Left ventricle myocardium inferior (tissue), 1 donor: ENCODE measurements around the gene MINDY3. TPM values are rescaled to one million over a fixed set of nuclear protein-coding genes. Genes with fewer than 3 reads are reported as not detected.

Experiments
- DNase-seq: peaks from one replicate; pipeline ENCODE4 v3.0.0-alpha.2; 2020
- H3K27ac ChIP-seq: fragments of 200-600 bp; replicated peaks from 2 replicates; pipeline ENCODE4 v1.8.0; 2021
- H3K27me3 ChIP-seq: fragments of 200-600 bp; 2 replicates; pipeline ENCODE4 v1.8.0; 2021; ENCODE audit warnings: low read depth
- H3K36me3 ChIP-seq: fragments of 200-600 bp; 2 replicates; pipeline ENCODE4 v1.8.0; 2021
- H3K4me1 ChIP-seq: fragments of 200-600 bp; 2 replicates; pipeline ENCODE4 v1.8.0; 2021
- H3K4me3 ChIP-seq: fragments of 200-600 bp; 2 replicates; pipeline ENCODE4 v1.8.0; 2021; ENCODE audit warnings: mild to moderate bottlenecking, moderate library complexity
- H3K9me3 ChIP-seq: fragments of 200-600 bp; replicated peaks from 2 replicates; pipeline ENCODE4 v1.8.0; 2021
- CTCF ChIP-seq: fragments of 200-600 bp; IDR thresholded peaks from 2 replicates; pipeline ENCODE4 v1.8.0; 2021; ENCODE audit warnings: antibody characterized with exemption, mild to moderate bottlenecking, borderline replicate concordance
- intact Hi-C: fragments of 100-400 bp; cut with micrococcal nuclease; formaldehyde crosslinking; loops from one replicate; pipeline ENCODE4 v1.11.0; 2022
- total RNA-seq: library from RNA; stranded (reverse); fragmentation: NEBNext Ultra II Directional; extraction: Animal tissue kit (Norgen Biotek cat#: 25700); gene quantifications from one replicate; pipeline ENCODE4 v1.2.1, GENCODE V29; 2021
- donor health status: DM: no; HTN: yes; CAD: no; lungs with severe emphysema.

MINDY3 gene
- total RNA-seq, 1 donor from 2014 or later, result 22.5 TPM

- H3K9me3 ChIP-seq, result peaks cover 8% of the 10 kb centered on the region
- DNase-seq, result no peak
- H3K4me3 ChIP-seq, result no peak overlapping the region
- intact Hi-C loops, result no loop called here
- peaks cover 79% of the 10 kb centered on the region for H3K27me3 ChIP-seq
- no peak for TF ChIP-seq CTCF
- H3K27ac ChIP-seq, result no peak overlapping the region
- H3K4me1 ChIP-seq, result no peaks in the 10 kb centered on the region
- H3K36me3 ChIP-seq, result no peaks in the 10 kb centered on the region
Measured at GRCh38 chr10:15871823-15872222, 11.5 kb upstream of the MINDY3 start.

DNA sequence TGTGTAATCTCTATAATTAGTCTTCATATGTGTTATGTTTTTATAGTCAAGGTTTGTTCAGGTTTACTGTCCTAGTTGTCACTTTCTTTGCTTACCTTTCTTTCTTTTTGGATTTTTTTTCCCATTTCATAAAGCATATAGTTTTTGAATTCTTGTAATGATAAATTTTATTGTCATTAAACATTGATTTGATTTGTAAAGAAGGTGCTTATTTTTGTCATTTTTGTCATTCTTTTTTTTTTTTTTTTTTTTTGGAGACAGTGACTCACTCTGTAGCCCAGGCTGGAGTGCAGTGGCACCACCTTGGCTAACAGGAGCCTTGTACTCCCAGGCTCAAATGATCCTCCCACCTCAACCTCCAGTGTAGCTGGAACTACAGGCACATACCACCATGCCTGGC is 9.6 kb upstream of the MINDY3 start:
- peaks cover 89% of the 10 kb centered on the region for H3K27me3 ChIP-seq
- no peaks in the 10 kb centered on the region for H3K36me3 ChIP-seq
- no peak for DNase-seq
- intact Hi-C loops, result no loop called here
- H3K4me3 ChIP-seq, result no peak overlapping the region
- H3K27ac ChIP-seq, result no peak overlapping the region
- no peaks in the 10 kb centered on the region for H3K4me1 ChIP-seq
- peaks cover 8% of the 10 kb centered on the region for H3K9me3 ChIP-seq
- TF ChIP-seq CTCF, result no peak

- no peak for DNase-seq
- no peak overlapping the region for H3K27ac ChIP-seq
- no peak overlapping the region for H3K4me3 ChIP-seq
- TF ChIP-seq CTCF, result no peak
- H3K9me3 ChIP-seq, result no peaks in the 10 kb centered on the region
- intact Hi-C loops, result no loop called here
- peaks cover 92% of the 10 kb centered on the region for H3K27me3 ChIP-seq
- no peaks in the 10 kb centered on the region for H3K36me3 ChIP-seq
- no peaks in the 10 kb centered on the region for H3K4me1 ChIP-seq
Measured at GRCh38 chr10:15868006-15868405, 7.7 kb upstream of the MINDY3 start.

DNA sequence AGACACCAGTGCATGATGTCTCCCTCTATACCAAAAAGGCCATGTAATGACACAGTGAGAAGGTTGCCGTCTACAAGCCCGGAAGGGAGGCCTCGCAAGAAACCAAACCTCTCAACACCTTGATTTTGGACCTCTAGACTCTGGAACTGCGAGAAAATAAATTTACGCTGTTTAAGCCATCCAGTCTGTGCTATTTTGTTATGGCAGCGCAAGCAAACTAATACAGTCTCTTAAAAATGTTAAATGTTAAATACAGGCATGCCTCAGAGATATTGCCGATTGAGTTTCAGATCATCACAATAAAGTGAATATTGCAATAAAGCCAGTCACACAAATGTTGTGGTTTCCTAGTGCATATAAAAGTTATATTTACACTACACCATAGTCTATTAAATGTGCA is 5.0 kb upstream of the MINDY3 start:
- Histone ChIP-seq H3K4me1 (peaks cover 9% of the 10 kb centered on the region), H3K36me3 (no peaks in the 10 kb centered on the region), H3K4me3 (no peak overlapping the region), H3K27me3 (peaks cover 67% of the 10 kb centered on the region), H3K9me3 (no peaks in the 10 kb centered on the region), H3K27ac (no peak overlapping the region)
- no peak for DNase-seq
- intact Hi-C loops, result no loop called here
- TF ChIP-seq CTCF, result no peak

- no peak for TF ChIP-seq CTCF
- Histone ChIP-seq H3K9me3 (no peaks in the 10 kb centered on the region), H3K36me3 (no peaks in the 10 kb centered on the region), H3K27me3 (peaks cover 58% of the 10 kb centered on the region), H3K4me1 (peaks cover 18% of the 10 kb centered on the region), H3K4me3 (no peak overlapping the region), H3K27ac (no peak overlapping the region)
- DNase-seq, result no peak
- intact Hi-C loops, result no loop called here
Measured at GRCh38 chr10:15864419-15864818, 4.1 kb upstream of the MINDY3 start.

- peaks cover 25% of the 10 kb centered on the region for H3K4me1 ChIP-seq
- H3K27ac ChIP-seq, result no peak overlapping the region
- no peak for DNase-seq
- H3K36me3 ChIP-seq, result no peaks in the 10 kb centered on the region
- H3K4me3 ChIP-seq, result no peak overlapping the region
- H3K27me3 ChIP-seq, result peaks cover 54% of the 10 kb centered on the region
- no peaks in the 10 kb centered on the region for H3K9me3 ChIP-seq
- TF ChIP-seq CTCF, result no peak
- intact Hi-C loops, result no loop called here
Measured at GRCh38 chr10:15863733-15864132, 3.4 kb upstream of the MINDY3 start.
